Naive B cell (primary cell): ENCODE data around the gene ITSN1. TPM values are rescaled to one million over a fixed set of nuclear protein-coding genes. Genes with fewer than 3 reads are reported as not detected.
"Not testable (repeated sequence)": the region's sequence is repeated elsewhere in the genome, so short reads cannot be mapped to it uniquely, and the experiment has no call there.

Source experiments
- ATAC-seq, 2 donors: fragments of 150-1000 bp; cut with Tn5 transposase; 2 replicates each; pipeline ENCODE4 v1.10.0; 2021; ENCODE audit warnings: low read depth in 2 of 2, mild to moderate bottlenecking in 2 of 2, moderate library complexity in 2 of 2
- DNase-seq: peaks from one replicate; pipeline ENCODE4 v3.0.0; 2022
- H3K27ac Mint-ChIP-seq, 6 donors: one replicate each; pipeline ENCODE4 v1.8.0; 2020 to 2022; ENCODE audit warnings: mild to moderate bottlenecking in 6 of 6, mixed read lengths in 6 of 6, moderate library complexity in 5 of 6, inconsistent platforms in 2 of 6
- H3K27me3 Mint-ChIP-seq, 3 donors: one replicate each; pipeline ENCODE4 v1.8.0; 2021 to 2022; ENCODE audit warnings: mixed read lengths in 3 of 3, mild to moderate bottlenecking in 1 of 3
- H3K36me3 Mint-ChIP-seq, 2 donors: one replicate each; pipeline ENCODE4 v1.8.0; 2020 to 2022; ENCODE audit warnings: mixed read lengths in 2 of 2, inconsistent platforms in 1 of 2, mild to moderate bottlenecking in 1 of 2
- H3K4me1 Mint-ChIP-seq, 3 donors: one replicate each; pipeline ENCODE4 v1.8.0; 2020 to 2022; ENCODE audit warnings: mixed read lengths in 3 of 3, inconsistent platforms in 1 of 3, mild to moderate bottlenecking in 1 of 3, moderate library complexity in 1 of 3
- H3K4me3 Mint-ChIP-seq, 8 donors: one replicate each; pipeline ENCODE4 v1.8.0; 2020 to 2022; ENCODE audit warnings: mild to moderate bottlenecking in 8 of 8, mixed read lengths in 8 of 8, moderate library complexity in 8 of 8, inconsistent platforms in 2 of 8
- H3K9me3 Mint-ChIP-seq, 7 donors: one replicate each; pipeline ENCODE4 v1.8.0; 2020 to 2022; ENCODE audit warnings: mixed read lengths in 7 of 7, mild to moderate bottlenecking in 5 of 7, inconsistent platforms in 2 of 7, moderate library complexity in 1 of 7
- polyA plus RNA-seq, 6 donors: library from polyadenylated mRNA; unstranded; fragments of 300-500 nt; fragmentation: Illumina TruSeq; gene quantifications; one replicate each; pipeline ENCODE4 v1.2.3, GENCODE V29; 2021; ENCODE audit warnings: low read depth in 6 of 6

The ITSN1 gene
- polyA plus RNA-seq, 6 donors from 2014 or later = 0.12 to 1.4 (median 0.60) TPM; not detected in 1

DNA sequence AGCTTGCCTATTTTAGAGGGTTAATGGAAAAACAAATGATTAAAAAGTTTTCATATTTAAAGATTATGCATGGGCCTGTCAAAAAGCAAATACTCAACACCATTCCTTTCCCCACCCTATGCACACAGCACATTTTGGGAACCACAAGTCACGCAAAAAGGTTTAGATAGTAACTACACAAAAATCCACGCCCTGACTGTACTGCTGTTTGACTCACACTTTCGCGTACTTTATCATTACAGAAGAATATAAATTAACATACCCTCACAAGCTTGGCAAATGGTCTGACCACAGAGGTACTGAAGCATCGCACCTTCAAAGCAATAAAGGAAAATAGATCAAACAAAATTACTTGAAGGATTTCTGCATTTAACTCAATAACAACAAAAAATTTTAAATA lies 271.9 kb downstream of the ITSN1 start:
- Mint-ChIP-seq H3K4me1 (peaks cover 15 to 31% (median 19%) of the 10 kb centered on the region in 3 donors), H3K36me3 (peaks cover 8 to 13% of the 10 kb centered on the region in 2 donors)

DNA sequence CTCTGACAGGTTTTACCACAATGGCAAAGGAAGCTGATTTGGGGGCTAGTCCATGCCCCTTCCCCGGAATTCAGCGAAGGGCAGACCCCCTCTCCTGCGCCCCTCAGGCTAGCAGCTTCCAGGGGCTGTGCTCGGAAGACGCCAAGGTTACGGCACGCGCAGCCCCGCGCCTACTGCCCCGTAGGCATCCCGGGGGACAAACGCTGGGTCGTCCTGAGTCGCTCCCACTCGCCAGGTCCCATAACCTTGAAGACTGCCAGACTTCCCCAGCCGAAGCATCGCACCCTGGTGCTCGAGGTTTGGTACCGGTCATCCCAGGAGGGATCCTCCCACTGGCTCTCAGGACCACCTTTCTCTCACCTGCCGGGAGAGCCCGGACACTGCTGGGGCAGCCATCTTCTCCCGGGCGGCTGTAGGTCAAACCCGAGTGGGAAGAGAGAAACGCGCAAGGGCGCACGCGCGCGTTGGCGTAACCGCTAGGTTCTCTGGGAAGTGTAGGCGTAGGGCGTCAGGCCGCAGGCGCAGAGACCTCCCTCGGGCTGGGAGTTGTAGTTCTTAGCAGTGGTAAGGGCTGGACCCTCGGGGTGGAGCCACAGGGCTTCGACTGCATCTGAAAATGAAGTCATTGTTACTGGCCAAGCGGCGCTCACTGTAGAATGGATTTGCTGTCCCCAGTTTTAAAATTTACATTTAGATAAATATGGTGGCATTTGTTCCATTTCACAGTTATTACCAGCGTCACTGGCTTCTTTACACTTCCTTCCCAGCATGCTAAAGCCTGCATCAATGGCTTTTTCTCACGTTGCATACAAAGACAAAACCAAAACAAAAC lies 273.3 kb downstream of the ITSN1 start, which contains the start of gene ATP5PO:
TSS of gene ATP5PO (minus strand) at position 437 of the 832 bp plus-strand sequence. CDS start at position 396, 41 bp downstream.
- Mint-ChIP-seq H3K36me3 (peaks cover 2 to 12% of the 10 kb centered on the region in 2 donors), H3K4me3 (peak within 1 kb of the TSS; percentile 97 to 100 (median 99)), H3K4me1 (peaks cover 10 to 31% (median 19%) of the 10 kb centered on the region in 3 donors), H3K27me3 (no peaks in the 10 kb centered on the region), H3K9me3 (no peaks in the 10 kb centered on the region), H3K27ac (peak within 1 kb of the TSS; percentile 96 to 99 (median 98))
- DNase-seq = peak; percentile 96
- peak; percentile 99 for ATAC-seq

More for the DNA sequence above, 271.9 kb downstream of the ITSN1 start:
- no peak for ATAC-seq
- no peak for DNase-seq
- peak overlapping the region in 4 of 6 donors; percentile 3 to 99 (median 98) for H3K27ac Mint-ChIP-seq
- no peaks in the 10 kb centered on the region for H3K27me3 Mint-ChIP-seq
- peak overlapping the region in 6 of 8 donors; percentile 35 to 99 (median 98) for H3K4me3 Mint-ChIP-seq
- H3K9me3 Mint-ChIP-seq = no peaks in the 10 kb centered on the region

DNA sequence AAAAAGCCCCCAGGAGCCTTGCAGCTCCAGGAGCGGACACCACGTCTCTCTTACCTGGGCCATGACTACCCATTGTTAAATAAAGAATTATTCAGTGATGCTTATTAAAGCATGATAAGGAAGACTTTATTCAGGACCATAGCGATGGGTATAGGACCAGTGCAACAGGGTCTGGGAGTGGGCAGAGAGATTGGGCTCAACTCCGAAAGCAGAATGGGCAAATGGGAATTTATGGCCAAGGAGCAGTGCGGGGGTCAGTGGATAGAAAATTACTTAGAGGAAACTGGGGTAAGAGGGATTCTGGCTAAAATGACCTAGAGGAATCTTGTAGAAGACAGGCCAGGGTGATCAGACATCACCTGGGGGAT lies 273.9 kb downstream of the ITSN1 start:
- Mint-ChIP-seq H3K27me3 (no peaks in the 10 kb centered on the region), H3K4me1 (peaks cover 10 to 31% (median 17%) of the 10 kb centered on the region in 3 donors), H3K27ac (peak overlapping the region; percentile 14 to 99 (median 98)), H3K4me3 (peak overlapping the region; percentile 97 to 100 (median 99)), H3K9me3 (no peaks in the 10 kb centered on the region), H3K36me3 (peaks cover 0 to 6% of the 10 kb centered on the region in 2 donors)
- DNase-seq (no peak), ATAC-seq (no peak)

DNA sequence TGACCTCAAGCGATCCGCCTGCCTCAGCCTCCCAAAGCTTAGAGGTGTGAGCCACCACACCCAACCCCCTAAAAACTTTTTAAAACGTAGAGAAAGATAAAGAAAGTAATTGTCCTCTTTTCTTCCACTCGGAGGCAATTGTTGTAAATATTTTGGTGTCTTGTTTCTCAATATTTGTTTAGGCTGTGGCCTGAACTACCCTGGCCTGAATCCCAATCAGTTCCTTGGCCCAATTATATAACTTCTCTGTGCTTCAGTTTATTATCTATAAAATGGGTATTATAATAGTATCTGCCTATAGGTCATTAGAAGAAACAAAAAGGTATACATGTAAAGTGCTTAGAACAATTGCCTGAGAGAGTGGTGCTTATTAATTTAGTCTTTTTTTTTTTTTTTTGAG lies 275.1 kb downstream of the ITSN1 start:
- H3K27ac Mint-ChIP-seq = peak overlapping the region in 1 of 6 donors; percentile 59

DNA sequence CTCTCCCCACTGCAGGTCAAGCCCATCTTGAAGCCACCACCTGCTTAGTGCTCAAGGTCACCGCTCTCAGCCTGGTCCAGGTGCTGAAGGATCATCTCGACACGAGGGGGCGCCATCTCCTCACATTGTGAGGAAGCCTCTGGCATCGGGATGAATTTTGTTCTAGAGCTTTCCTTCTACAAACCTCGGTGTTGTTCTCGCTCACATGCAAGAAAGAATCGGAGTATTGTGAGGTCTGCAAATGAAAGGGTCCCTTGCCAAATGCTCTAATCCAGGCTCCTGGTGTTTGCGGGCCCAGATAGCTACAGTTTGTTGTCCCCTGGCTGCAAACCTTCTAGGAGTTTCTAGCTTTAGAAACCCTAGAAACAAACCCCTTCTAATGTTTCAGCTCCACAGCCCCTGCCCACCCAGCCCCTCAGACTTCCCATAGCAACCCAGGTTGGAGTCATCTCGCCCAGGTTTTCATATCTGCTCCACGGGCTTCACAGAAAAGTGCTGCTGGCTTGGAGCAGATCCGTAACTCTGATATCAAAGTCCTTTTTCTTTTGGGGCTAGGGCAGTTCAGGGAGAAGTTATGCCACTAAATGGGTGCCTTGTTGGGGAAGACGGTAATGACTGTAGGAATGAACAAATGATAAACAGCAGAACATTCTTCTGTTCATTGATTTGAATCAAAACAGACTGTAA lies 281.9 kb downstream of the ITSN1 start:
- H3K4me3 Mint-ChIP-seq = peak overlapping the region in 1 of 8 donors; percentile 43
- H3K9me3 Mint-ChIP-seq = no peaks in the 10 kb centered on the region
- H3K27me3 Mint-ChIP-seq = peaks cover 0 to 4% (median 0%) of the 10 kb centered on the region in 3 donors
- no peaks in the 10 kb centered on the region for H3K36me3 Mint-ChIP-seq
- peaks cover 0 to 7% (median 3%) of the 10 kb centered on the region in 3 donors for H3K4me1 Mint-ChIP-seq
- ATAC-seq = peak; percentile 93 to 95
- no peak overlapping the region for H3K27ac Mint-ChIP-seq
- DNase-seq = peak; percentile 73

More for the DNA sequence above, 275.1 kb downstream of the ITSN1 start:
- ATAC-seq (no peak), DNase-seq (no peak)
- Mint-ChIP-seq H3K27me3 (no peaks in the 10 kb centered on the region), H3K4me1 (peaks cover 10 to 31% (median 15%) of the 10 kb centered on the region in 3 donors), H3K36me3 (peaks cover 0 to 4% of the 10 kb centered on the region in 2 donors), H3K9me3 (no peaks in the 10 kb centered on the region), H3K4me3 (peak overlapping the region in 2 of 8 donors; percentile 12 to 33)

DNA sequence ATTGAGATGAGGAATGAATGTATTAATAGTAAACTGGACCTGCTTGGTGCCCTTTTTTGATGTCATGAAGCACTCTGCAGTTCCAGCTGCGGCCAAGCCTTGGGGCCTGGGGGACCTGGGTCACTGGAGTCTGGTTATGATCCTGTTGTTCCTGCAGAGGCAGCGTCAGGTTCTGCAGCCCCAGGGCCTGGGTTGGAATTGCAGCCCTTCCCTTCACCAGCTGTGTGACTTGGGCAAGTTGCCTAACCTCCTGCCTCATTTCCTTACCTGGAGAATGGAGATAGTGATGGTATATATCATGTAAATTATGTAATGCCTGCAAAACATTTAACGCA lies 282.4 kb downstream of the ITSN1 start:
- H3K36me3 Mint-ChIP-seq = no peaks in the 10 kb centered on the region
- peak overlapping the region in 1 of 8 donors; percentile 43 for H3K4me3 Mint-ChIP-seq
- ATAC-seq (no peak), DNase-seq (no peak)
- H3K4me1 Mint-ChIP-seq = peaks cover 0 to 7% (median 3%) of the 10 kb centered on the region in 3 donors
- no peak overlapping the region for H3K27ac Mint-ChIP-seq
- no peaks in the 10 kb centered on the region for H3K9me3 Mint-ChIP-seq
- peaks cover 0 to 4% (median 0%) of the 10 kb centered on the region in 3 donors for H3K27me3 Mint-ChIP-seq

DNA sequence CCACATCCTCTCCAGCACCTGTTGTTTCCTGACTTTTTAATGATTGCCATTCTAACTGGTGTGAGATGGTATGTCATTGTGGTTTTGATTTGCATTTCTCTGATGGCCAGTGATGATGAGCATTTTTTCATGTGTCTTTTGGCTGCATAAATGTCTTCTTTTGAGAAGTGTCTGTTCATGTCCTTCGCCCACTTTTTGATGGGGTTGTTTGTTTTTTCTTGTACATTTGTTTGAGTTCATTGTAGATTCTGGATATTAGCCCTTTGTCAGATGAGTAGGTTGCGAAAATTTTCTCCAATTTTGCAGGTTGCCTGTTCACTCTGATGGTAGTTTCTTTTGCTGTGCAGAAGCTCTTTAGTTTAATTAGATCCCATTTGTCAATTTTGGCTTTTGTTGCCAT lies 283.9 kb downstream of the ITSN1 start:
- H3K9me3 Mint-ChIP-seq, H3K4me1 Mint-ChIP-seq, DNase-seq, ATAC-seq, H3K27me3 Mint-ChIP-seq, H3K27ac Mint-ChIP-seq, H3K4me3 Mint-ChIP-seq, H3K36me3 Mint-ChIP-seq: not testable (repeated sequence)

DNA sequence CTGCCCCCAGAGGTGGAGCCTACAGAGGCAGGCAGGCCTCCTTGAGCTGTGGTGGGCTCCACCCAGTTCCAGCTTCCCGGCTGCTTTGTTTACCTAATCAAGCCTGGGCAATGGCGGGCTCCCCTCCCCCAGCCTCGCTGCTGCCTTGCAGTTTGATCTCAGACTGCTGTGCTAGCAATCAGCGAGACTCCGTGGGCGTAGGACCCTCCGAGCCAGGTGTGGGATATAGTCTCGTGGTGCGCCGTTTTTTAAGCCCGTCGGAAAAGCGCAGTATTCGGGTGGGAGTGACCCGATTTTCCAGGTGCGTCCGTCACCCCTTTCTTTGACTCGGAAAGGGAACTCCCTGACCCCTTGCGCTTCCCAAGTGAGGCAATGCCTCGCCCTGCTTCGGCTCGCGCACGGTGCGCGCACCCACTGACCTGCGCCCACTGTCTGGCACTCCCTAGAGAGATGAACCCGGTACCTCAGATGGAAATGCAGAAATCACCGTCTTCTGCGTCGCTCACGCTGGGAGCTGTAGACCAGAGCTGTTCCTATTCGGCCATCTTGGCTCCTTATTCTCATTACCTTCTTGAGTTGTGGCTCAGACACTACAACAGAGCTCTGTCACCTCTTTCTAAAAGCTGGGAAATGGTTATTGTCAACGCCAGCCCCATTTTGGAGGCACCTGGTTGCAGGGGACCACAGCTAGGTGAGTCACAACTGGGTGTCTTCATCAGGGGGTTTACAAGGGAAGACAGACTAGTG lies 288.9 kb downstream of the ITSN1 start:
- not testable (repeated sequence) for H3K27me3 Mint-ChIP-seq, H3K36me3 Mint-ChIP-seq, DNase-seq, H3K9me3 Mint-ChIP-seq
- peaks cover 10 to 16% (median 11%) of the 10 kb centered on the region in 3 donors for H3K4me1 Mint-ChIP-seq
- ATAC-seq = peak; percentile 7 to 42
- H3K27ac Mint-ChIP-seq = peak overlapping the region; percentile 44 to 97 (median 84)
- H3K4me3 Mint-ChIP-seq = peak overlapping the region; percentile 86 to 99 (median 93)

DNA sequence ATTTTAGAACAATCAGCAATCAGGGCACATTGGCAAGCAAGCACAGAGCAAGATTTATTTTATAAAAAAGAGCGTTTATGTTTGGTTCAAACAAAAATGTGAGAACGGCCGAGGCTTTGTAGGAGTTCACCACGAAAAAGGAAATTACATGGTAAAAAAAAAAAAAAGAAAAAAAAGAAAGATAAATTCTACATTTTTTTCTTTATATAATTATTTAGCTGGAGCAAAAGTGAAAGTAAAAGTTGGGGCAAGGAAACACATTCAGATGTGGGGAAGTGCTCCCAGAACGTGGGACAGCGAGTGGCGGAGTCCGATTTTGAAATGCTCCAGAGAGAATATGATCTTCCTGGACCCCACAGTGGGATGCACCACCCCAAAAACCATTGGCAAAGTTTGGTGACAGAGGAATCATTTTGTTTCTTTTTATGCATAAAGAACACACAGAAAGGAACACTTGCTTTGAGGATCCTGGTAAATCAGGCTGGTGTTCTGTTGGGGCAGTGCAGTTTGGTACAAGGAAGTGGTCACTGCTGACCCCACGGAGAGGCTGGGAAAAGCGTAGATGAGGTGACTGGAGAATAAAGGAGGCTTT lies 289.6 kb downstream of the ITSN1 start:
- no peaks in the 10 kb centered on the region for H3K36me3 Mint-ChIP-seq
- ATAC-seq (peak; percentile 55 to 63), DNase-seq (peak; percentile 19)
- H3K27ac Mint-ChIP-seq = peak overlapping the region; percentile 82 to 97 (median 93)
- H3K27me3 Mint-ChIP-seq = no peaks in the 10 kb centered on the region
- H3K4me3 Mint-ChIP-seq = peak overlapping the region; percentile 86 to 99 (median 93)
- peaks cover 0 to 1% (median 0%) of the 10 kb centered on the region in 7 donors for H3K9me3 Mint-ChIP-seq
- peaks cover 10 to 16% (median 11%) of the 10 kb centered on the region in 3 donors for H3K4me1 Mint-ChIP-seq

DNA sequence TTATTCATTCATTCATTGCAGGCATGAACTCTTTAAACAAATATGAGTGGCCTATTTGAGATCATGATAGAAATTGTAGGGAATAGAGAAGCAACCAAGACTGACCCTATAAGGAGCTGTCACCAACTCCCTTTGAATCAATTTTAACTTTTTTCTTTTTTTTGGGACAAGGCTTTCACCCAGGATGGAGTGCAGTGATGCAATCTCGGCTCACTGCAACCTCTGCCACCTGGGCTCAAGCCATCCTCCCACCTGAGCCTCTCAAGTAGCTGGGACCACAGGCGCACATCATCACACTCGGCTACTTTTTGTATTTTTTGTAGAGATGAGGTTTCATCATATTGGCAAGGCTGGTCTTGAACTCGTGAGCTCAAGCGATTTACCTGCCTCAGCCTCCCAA lies 290.4 kb downstream of the ITSN1 start:
- Mint-ChIP-seq H3K4me1 (peaks cover 10 to 16% (median 11%) of the 10 kb centered on the region in 3 donors), H3K27ac (peak overlapping the region in 3 of 6 donors; percentile 74 to 94 (median 92)), H3K27me3 (no peaks in the 10 kb centered on the region), H3K36me3 (no peaks in the 10 kb centered on the region), H3K9me3 (peaks cover 0 to 1% (median 0%) of the 10 kb centered on the region in 7 donors), H3K4me3 (peak overlapping the region; percentile 86 to 99 (median 93))
- ATAC-seq = no peak
- DNase-seq = no peak

DNA sequence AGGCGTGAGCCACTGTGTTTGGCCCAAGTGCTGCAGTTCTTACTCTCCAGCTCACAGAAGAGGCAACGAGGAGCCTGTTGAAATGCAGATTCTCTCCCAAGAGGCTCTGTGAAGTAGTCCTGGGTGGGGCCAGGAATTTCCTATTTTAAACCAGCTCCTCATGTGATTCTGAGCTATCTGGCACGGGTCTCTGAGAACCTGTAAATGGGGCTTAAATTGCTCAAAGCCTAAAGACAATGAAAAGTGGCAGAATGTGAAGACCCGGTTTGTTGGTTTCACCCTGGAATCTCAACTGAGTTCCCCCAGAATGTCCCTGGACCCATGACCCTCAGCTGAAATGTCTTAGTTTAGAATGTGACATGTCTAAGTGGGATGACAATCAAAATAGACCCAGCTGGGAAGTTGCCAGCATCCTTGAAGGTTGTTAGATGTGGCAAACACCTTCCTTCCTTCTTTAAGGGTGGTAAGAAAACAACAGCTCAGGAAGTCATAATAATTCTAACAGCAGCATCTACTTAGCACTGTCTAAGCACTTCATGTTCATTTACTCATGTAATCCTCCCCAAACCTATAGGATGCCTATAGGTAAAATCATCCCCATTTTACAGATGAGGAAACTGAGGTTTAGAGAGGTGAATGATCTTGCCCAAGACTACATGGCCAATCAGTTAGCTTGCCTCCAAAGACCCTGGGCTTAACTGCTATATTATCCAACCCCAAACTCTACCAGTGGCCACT lies 294.2 kb downstream of the ITSN1 start:
- DNase-seq (no peak), ATAC-seq (no peak)
- H3K27me3 Mint-ChIP-seq = no peaks in the 10 kb centered on the region
- H3K4me3 Mint-ChIP-seq = no peak overlapping the region
- peaks cover 8 to 15% (median 9%) of the 10 kb centered on the region in 3 donors for H3K4me1 Mint-ChIP-seq
- no peak overlapping the region for H3K27ac Mint-ChIP-seq
- no peaks in the 10 kb centered on the region for H3K36me3 Mint-ChIP-seq
- H3K9me3 Mint-ChIP-seq = peaks cover 0 to 1% (median 0%) of the 10 kb centered on the region in 7 donors

DNA sequence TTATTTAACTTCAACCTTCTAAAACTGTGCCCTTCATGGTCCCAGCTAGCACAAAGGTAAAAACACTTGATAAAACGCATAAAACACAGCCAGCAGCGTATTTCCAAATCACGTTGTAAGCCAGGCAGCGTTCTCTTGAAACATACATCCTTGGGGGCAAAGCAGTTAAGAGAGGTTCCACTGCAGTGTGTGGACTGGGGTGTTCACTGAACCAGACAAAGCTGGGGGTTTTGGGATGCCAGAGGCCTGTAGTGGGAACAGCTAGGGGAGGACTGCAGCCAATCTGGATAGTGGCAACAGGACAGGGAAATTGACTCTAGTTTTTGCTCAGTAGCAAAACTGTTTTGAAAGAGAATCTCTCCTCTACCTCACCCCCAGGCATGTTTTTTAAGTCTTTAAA lies 294.8 kb downstream of the ITSN1 start:
- Mint-ChIP-seq H3K9me3 (peaks cover 0 to 1% (median 0%) of the 10 kb centered on the region in 7 donors), H3K27ac (no peak overlapping the region), H3K4me3 (peak overlapping the region in 2 of 8 donors; percentile 22 to 37), H3K36me3 (no peaks in the 10 kb centered on the region), H3K27me3 (no peaks in the 10 kb centered on the region), H3K4me1 (peaks cover 2 to 9% (median 3%) of the 10 kb centered on the region in 3 donors)
- DNase-seq (no peak), ATAC-seq (no peak)
